H9 (cell line): Measurements from ENCODE around the gene FBLN7. TPM values are rescaled to one million over a fixed set of nuclear protein-coding genes. Genes with fewer than 3 reads are reported as not detected.

Source experiments
- DNase-seq: peaks from one replicate; pipeline ENCODE4 v3.0.0-alpha.2; 2017
- H2AFZ ChIP-seq: one replicate; pipeline ENCODE4 v1.6.1; 2013; ENCODE audit warnings: mild to moderate bottlenecking, low read length, control low read depth, moderate library complexity
- H2AK5ac ChIP-seq: 2 replicates; pipeline ENCODE4 v1.6.1; 2013; ENCODE audit warnings: low read length, control low read depth, mixed read lengths; ENCODE audit not compliant: insufficient read length
- H2BK120ac ChIP-seq: one replicate; pipeline ENCODE4 v1.6.1; 2013; ENCODE audit warnings: low read depth, mild to moderate bottlenecking, low read length, control low read depth, inconsistent platforms; ENCODE audit not compliant: poor library complexity, severe bottlenecking
- H2BK12ac ChIP-seq: 2 replicates; pipeline ENCODE4 v1.6.1; 2013; ENCODE audit warnings: low read length, control low read depth, mixed read lengths, low read depth; ENCODE audit not compliant: insufficient read length
- H2BK15ac ChIP-seq: 2 replicates; pipeline ENCODE4 v1.6.1; 2013; ENCODE audit warnings: low read depth, low read length, control low read depth
- H2BK20ac ChIP-seq: one replicate; pipeline ENCODE4 v1.6.1; 2013; ENCODE audit warnings: low read depth, mild to moderate bottlenecking, low read length, control low read depth, inconsistent platforms; ENCODE audit not compliant: poor library complexity, severe bottlenecking
- H2BK5ac ChIP-seq: 2 replicates; pipeline ENCODE4 v1.6.1; 2013; ENCODE audit warnings: low read length, control low read depth, mixed read lengths; ENCODE audit not compliant: insufficient read length
- H3K14ac ChIP-seq: 2 replicates; pipeline ENCODE4 v1.6.1; 2013; ENCODE audit warnings: low read length, control low read depth; ENCODE audit not compliant: insufficient read depth
- H3K18ac ChIP-seq: 2 replicates; pipeline ENCODE4 v1.6.1; 2013; ENCODE audit warnings: low read depth, mild to moderate bottlenecking, mixed read lengths, low read length, control low read depth; ENCODE audit not compliant: insufficient read length
- H3K23ac ChIP-seq: 2 replicates; pipeline ENCODE4 v1.6.1; 2013; ENCODE audit warnings: low read length, control low read depth, mixed read lengths, low read depth; ENCODE audit not compliant: insufficient read length
- H3K23me2 ChIP-seq: 2 replicates; pipeline ENCODE4 v1.6.1; 2013; ENCODE audit warnings: low read depth, mild to moderate bottlenecking, mixed read lengths, low read length, control low read depth; ENCODE audit not compliant: insufficient read length, poor library complexity, severe bottlenecking
- H3K27ac ChIP-seq: 2 replicates; pipeline ENCODE4 v1.5.1; 2013; ENCODE audit warnings: low read length, control low read depth, mixed read lengths, low read depth; ENCODE audit not compliant: insufficient read length
- H3K27me3 ChIP-seq: 2 replicates; pipeline ENCODE4 v1.6.1; 2013; ENCODE audit warnings: low read length, control low read depth, inconsistent platforms; ENCODE audit not compliant: insufficient read depth
- H3K4ac ChIP-seq: 2 replicates; pipeline ENCODE4 v1.6.1; 2013; ENCODE audit warnings: low read depth, mild to moderate bottlenecking, control low read depth, inconsistent platforms, low read length, moderate library complexity
- H3K4me1 ChIP-seq: 2 replicates; pipeline ENCODE4 v1.6.1; 2013; ENCODE audit warnings: low read length, control low read depth, inconsistent platforms; ENCODE audit not compliant: insufficient read depth
- H3K4me2 ChIP-seq: 2 replicates; pipeline ENCODE4 v1.6.1; 2013; ENCODE audit warnings: low read length, control low read depth, mixed read lengths; ENCODE audit not compliant: insufficient read length, insufficient read depth
- H3K56ac ChIP-seq: 2 replicates; pipeline ENCODE4 v1.6.1; 2013; ENCODE audit warnings: low read depth, mild to moderate bottlenecking, mixed read lengths, low read length, control low read depth; ENCODE audit not compliant: insufficient read length
- H3K79me1 ChIP-seq: 2 replicates; pipeline ENCODE4 v1.6.1; 2013; ENCODE audit warnings: low read depth, mild to moderate bottlenecking, moderate library complexity, low read length, control low read depth, inconsistent platforms; ENCODE audit not compliant: insufficient read depth, poor library complexity, severe bottlenecking
- H3K79me2 ChIP-seq: 2 replicates; pipeline ENCODE4 v1.6.1; 2013; ENCODE audit warnings: low read length, control low read depth, inconsistent platforms; ENCODE audit not compliant: insufficient read depth
- H3K9ac ChIP-seq: 2 replicates; pipeline ENCODE4 v1.6.1; 2013; ENCODE audit warnings: low read length, control low read depth, mixed read lengths; ENCODE audit not compliant: insufficient read length; ENCODE audit errors: extremely low read depth
- H3K9me3 ChIP-seq: one replicate; pipeline ENCODE4 v1.6.1; 2013; ENCODE audit warnings: low read depth, low read length, inconsistent platforms; ENCODE audit not compliant: control insufficient read depth
- H3T11ph ChIP-seq: one replicate; pipeline ENCODE4 v1.6.1; 2013; ENCODE audit warnings: mild to moderate bottlenecking, low read length, control low read depth, inconsistent platforms
- H4K20me1 ChIP-seq: one replicate; pipeline ENCODE4 v1.6.1; 2013; ENCODE audit not compliant: control insufficient read depth, insufficient read length, insufficient read depth
- H4K5ac ChIP-seq: 2 replicates; pipeline ENCODE4 v1.6.1; 2013; ENCODE audit warnings: low read depth, mild to moderate bottlenecking, mixed read lengths, low read length, control low read depth; ENCODE audit not compliant: insufficient read length
- H4K8ac ChIP-seq: replicated peaks from 2 replicates; pipeline ENCODE4 v1.6.1; 2013; ENCODE audit warnings: low read length, control low read depth, mixed read lengths, low read depth; ENCODE audit not compliant: insufficient read length
- H4K91ac ChIP-seq: 2 replicates; pipeline ENCODE4 v1.6.1; 2013; ENCODE audit warnings: low read depth, mild to moderate bottlenecking, moderate library complexity, mixed read lengths, low read length, control low read depth; ENCODE audit not compliant: insufficient read length
- H3K27ac Mint-ChIP-seq, 3 experiments: 2 replicates in 2 of 3; 3 replicates in 1 of 3; pipeline ENCODE4 v1.8.0; 2020 to 2021; ENCODE audit warnings: mixed read lengths in 3 of 3, mild to moderate bottlenecking in 1 of 3, moderate library complexity in 1 of 3
- H3K27me3 Mint-ChIP-seq: 2 replicates; pipeline ENCODE4 v1.8.0; 2021; ENCODE audit warnings: low read depth, mild to moderate bottlenecking, moderate library complexity, mixed read lengths
- H3K36me3 Mint-ChIP-seq, 3 experiments: 2 replicates in 2 of 3; 3 replicates in 1 of 3; pipeline ENCODE4 v1.8.0; 2020 to 2021; ENCODE audit warnings: low read depth in 3 of 3, mixed read lengths in 3 of 3; ENCODE audit not compliant: insufficient read depth in 1 of 3
- H3K4me1 Mint-ChIP-seq, 2 experiments: 2 replicates each; pipeline ENCODE4 v1.8.0; 2020; ENCODE audit warnings: mixed read lengths in 2 of 2
- H3K4me3 Mint-ChIP-seq, 2 experiments: 2 replicates in 1 of 2; 3 replicates in 1 of 2; pipeline ENCODE4 v1.8.0; 2020 to 2021; ENCODE audit warnings: mild to moderate bottlenecking in 2 of 2, mixed read lengths in 2 of 2, moderate library complexity in 1 of 2
- H3K9me3 Mint-ChIP-seq, 2 experiments: 2 replicates in 1 of 2; 3 replicates in 1 of 2; pipeline ENCODE4 v1.8.0; 2020; ENCODE audit warnings: mild to moderate bottlenecking in 2 of 2, mixed read lengths in 2 of 2, moderate library complexity in 1 of 2
- CTCF ChIP-seq: fragments of 200-600 bp; sonication (generic); conservative IDR thresholded peaks from 3 replicates; pipeline ENCODE4 v1.8.0; 2021; ENCODE audit warnings: antibody characterized with exemption, mild to moderate bottlenecking
- WGBS: extraction: QIAGEN DNeasy Blood & Tissue Kit; methylation state at CpG from one replicate; pipeline ENCODE4 v1.1.7; 2013; ENCODE audit warnings: missing lambda C conversion rate, low lambda C conversion rate, mixed read lengths; ENCODE audit not compliant: insufficient read length; ENCODE audit errors: extremely low coverage; 5-methylcytosine and 5-hydroxymethylcytosine counted together
- total RNA-seq: library from RNA; stranded (reverse); gene quantifications from 2 replicates; pipeline ENCODE4 v1.2.1, GENCODE V29; 2021

FBLN7 gene
- total RNA-seq, 1 experiment from 2014 or later = 1.3 TPM

GRCh38 chr2:112140205-112140802 lies 2.1 kb downstream of the FBLN7 start:
- Histone ChIP-seq H4K8ac (no peak overlapping the region), H3K4me2 (peak overlapping the region; percentile 39), H3K18ac (no peak overlapping the region), H2BK5ac (no peak overlapping the region), H3K79me1 (no peaks in the 10 kb centered on the region), H2AK5ac (no peak overlapping the region), H2BK15ac (no peak overlapping the region), H3T11ph (no peak overlapping the region), H4K91ac (no peak overlapping the region), H3K27ac (no peak overlapping the region), H3K56ac (no peak overlapping the region), H2AFZ (no peak overlapping the region), H2BK12ac (no peak overlapping the region), H2BK20ac (no peak overlapping the region), H3K27me3 (peaks cover 26% of the 10 kb centered on the region), H4K5ac (no peak overlapping the region), H2BK120ac (no peak overlapping the region), H3K23ac (no peak overlapping the region), H3K23me2 (peaks cover 8% of the 10 kb centered on the region), H3K4me1 (no peaks in the 10 kb centered on the region), H3K14ac (no peak overlapping the region), H4K20me1 (no peaks in the 10 kb centered on the region), H3K9ac (no peak overlapping the region), H3K4ac (no peak overlapping the region), H3K9me3 (no peaks in the 10 kb centered on the region), H3K79me2 (no peaks in the 10 kb centered on the region)
- Mint-ChIP-seq H3K4me3 (peak overlapping the region; percentile 58 to 82), H3K9me3 (no peaks in the 10 kb centered on the region; a peak in 1 of 5 replicates), H3K36me3 (peaks cover 0 to 5% (median 0%) of the 10 kb centered on the region in 3 experiments; a peak in 2 of 7 replicates), H3K27ac (no peak overlapping the region), H3K4me1 (peaks cover 6 to 18% of the 10 kb centered on the region in 2 experiments), H3K27me3 (peaks cover 71% of the 10 kb centered on the region)
- TF ChIP-seq CTCF = no peak
- WGBS = no CpG with 5 or more reads among the region's 30 CpGs
- DNase-seq = no peak
